Thyroid gland (tissue), 4 donors: ENCODE measurements around the gene ZBTB7C. TPM values are rescaled to one million over a fixed set of nuclear protein-coding genes. Genes with fewer than 3 reads are reported as not detected.
A peak's percentile ranks its signal among the peaks of the same experiment; 100 is the strongest.

Experiments used
- DNase-seq, 2 donors: peaks; one replicate each; pipeline ENCODE4 v3.0.0-alpha.2; 2019
- H3K27ac ChIP-seq, 3 donors: fragments of 200-600 bp; sonication (generic); 1 replicate in 2 of 3; 2 replicates in 1 of 3; pipeline ENCODE4 v1.5.1; 2016 to 2019; ENCODE audit warnings: mild to moderate bottlenecking in 1 of 3, moderate library complexity in 1 of 3
- H3K27me3 ChIP-seq: fragments of 200-600 bp; sonication (generic); one replicate; pipeline ENCODE4 v1.5.1; 2019
- H3K36me3 ChIP-seq, 2 donors: fragments of 200-600 bp; sonication (generic); one replicate each; pipeline ENCODE4 v1.5.1; 2016 to 2019
- H3K4me1 ChIP-seq, 2 donors: fragments of 200-600 bp; sonication (generic); one replicate each; pipeline ENCODE4 v1.5.1; 2017 to 2019
- H3K4me3 ChIP-seq, 3 donors: fragments of 200-600 bp; sonication (generic); replicated peaks in 1 of 3; 1 replicate in 2 of 3; 2 replicates in 1 of 3; pipeline ENCODE4 v1.5.1; 2016; ENCODE audit warnings: mild to moderate bottlenecking in 1 of 3
- H3K9me3 ChIP-seq: fragments of 200-600 bp; sonication (generic); one replicate; pipeline ENCODE4 v1.5.1; 2017
- CTCF ChIP-seq, 6 experiments: fragments of 200-600 bp in 3 of 6; fragments of 450-650 bp in 3 of 6; sonication (generic) in 3 of 6; IDR thresholded peaks; one replicate each; pipeline ENCODE4 v1.5.1; 2016 to 2019; ENCODE audit warnings: antibody characterized with exemption in 6 of 6, mild to moderate bottlenecking in 2 of 6, inconsistent platforms in 1 of 6, moderate library complexity in 1 of 6
- POLR2A ChIP-seq, 2 donors: fragments of 450-650 bp; IDR thresholded peaks; one replicate each; pipeline ENCODE4 v1.6.1; 2017; ENCODE audit warnings: antibody characterized with exemption in 2 of 2, mild to moderate bottlenecking in 2 of 2, moderate library complexity in 1 of 2
- WGBS, 2 donors: methylation state at CpG; one replicate each; pipeline ENCODE4 v1.1.5; 2017; 5-methylcytosine and 5-hydroxymethylcytosine counted together
- intact Hi-C: fragments of 100-400 bp; cut with DNase I; formaldehyde crosslinking; loops from one replicate; pipeline ENCODE4 v1.15.1; 2023
- total RNA-seq, 4 donors: library from RNA; depleted of rRNA; stranded (reverse); fragments of >200 nt; gene quantifications; one replicate each; pipeline ENCODE4 v1.2.3, GENCODE V29; 2016

The ZBTB7C gene
- total RNA-seq, 4 donors from 2014 or later, result 41.7 to 66.7 (median 49.5) TPM

DNA sequence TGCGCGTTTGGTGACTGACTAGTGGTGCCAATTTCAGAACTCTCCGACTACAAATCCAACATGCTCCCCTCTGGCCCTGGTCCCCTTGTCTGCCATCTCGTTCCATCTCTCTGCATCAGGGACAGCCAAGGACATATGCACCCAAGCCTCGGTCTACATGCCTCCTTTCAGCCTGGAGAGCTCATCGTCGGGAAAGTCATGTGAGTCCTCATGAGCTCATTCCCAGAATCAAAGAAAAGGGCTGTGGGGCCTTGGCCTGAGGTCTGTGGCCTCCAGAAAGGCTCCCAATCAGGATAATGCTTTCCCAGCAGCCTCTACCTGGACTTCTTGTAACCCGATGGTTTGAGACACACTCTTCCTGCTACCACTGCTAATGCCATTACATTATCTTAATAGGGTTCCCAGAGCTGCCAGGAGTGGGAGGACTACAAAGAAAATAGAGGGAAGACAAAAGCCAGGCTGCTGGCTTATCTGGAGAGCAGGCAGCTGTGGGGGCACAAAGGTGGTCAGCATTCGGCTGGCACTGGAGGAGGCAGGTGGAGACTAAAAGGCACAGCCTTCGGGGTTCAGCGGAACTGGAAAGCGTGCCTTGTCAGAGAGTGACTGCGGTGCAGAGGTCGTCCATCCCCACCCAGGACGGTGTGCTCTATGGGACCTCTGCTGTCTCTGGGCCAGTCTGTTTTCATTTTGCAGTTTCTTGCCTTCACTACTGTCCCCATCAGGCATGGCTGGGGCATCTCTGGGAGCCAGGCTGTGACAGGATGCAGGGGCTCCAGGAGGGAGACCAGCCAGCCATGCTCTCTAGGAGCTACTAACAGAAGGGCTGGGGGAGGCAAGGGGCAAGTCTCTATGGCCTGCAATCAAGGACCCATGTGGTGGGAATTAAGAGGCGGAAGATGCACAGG, 374.3 kb downstream of the ZBTB7C start:
- Histone ChIP-seq H3K4me1 (peaks cover 48 to 68% of the 10 kb centered on the region in 2 donors), H3K4me3 (no peak overlapping the region), H3K27me3 (no peaks in the 10 kb centered on the region), H3K9me3 (no peaks in the 10 kb centered on the region), H3K36me3 (no peaks in the 10 kb centered on the region), H3K27ac (peak overlapping the region; percentile 65 to 85 (median 81))
- WGBS, 2 donors, result 77 to 85% methylated on average over 16 of the region's 16 CpGs
- intact Hi-C loops, result loop anchor here (5.0 to 10.0 kb wide), 3 partner anchors 190 to 382 kb away; no protein-coding TSS in a partner anchor
- TF ChIP-seq CTCF (IDR thresholded peaks at IDR 0.05), result no peak
- TF ChIP-seq POLR2A (IDR thresholded peaks at IDR 0.05), result no peak
- peak; percentile 34 to 35 for DNase-seq

- Histone ChIP-seq H3K4me3 (no peak overlapping the region), H3K9me3 (no peaks in the 10 kb centered on the region), H3K27ac (peak overlapping the region in 2 of 3 donors; percentile 65 to 85), H3K27me3 (no peaks in the 10 kb centered on the region), H3K36me3 (peaks cover 0 to 6% of the 10 kb centered on the region in 2 donors), H3K4me1 (peaks cover 41 to 63% of the 10 kb centered on the region in 2 donors)
- DNase-seq, result no peak
- WGBS, 2 donors, result 74 to 79% methylated on average over 9 of the region's 9 CpGs
- intact Hi-C loops, result loop anchor here (10.0 kb wide), 2 partner anchors 191 to 301 kb away; no protein-coding TSS in a partner anchor
- TF ChIP-seq CTCF (IDR thresholded peaks at IDR 0.05), result no peak
- no peak for TF ChIP-seq POLR2A (IDR thresholded peaks at IDR 0.05)
Observed at GRCh38 chr18:48033790-48034650, 375.2 kb downstream of the ZBTB7C start.

- peaks cover 0 to 6% of the 10 kb centered on the region in 2 donors for H3K36me3 ChIP-seq
- TF ChIP-seq CTCF (IDR thresholded peaks at IDR 0.05) (no peak), POLR2A (IDR thresholded peaks at IDR 0.05) (no peak)
- H3K4me1 ChIP-seq, result peaks cover 39 to 63% of the 10 kb centered on the region in 2 donors
- WGBS, 2 donors, result 90 to 98% methylated on average over 3 of the region's 3 CpGs
- DNase-seq, result no peak
- H3K27me3 ChIP-seq, result no peaks in the 10 kb centered on the region
- H3K4me3 ChIP-seq, result no peak overlapping the region
- no peaks in the 10 kb centered on the region for H3K9me3 ChIP-seq
- intact Hi-C loops, result loop anchor here (10.0 kb wide), 2 partner anchors 192 to 302 kb away; no protein-coding TSS in a partner anchor
- H3K27ac ChIP-seq, result peak overlapping the region in 2 of 3 donors; percentile 65 to 85
Observed at GRCh38 chr18:48032876-48033789, 376.1 kb downstream of the ZBTB7C start.

DNA sequence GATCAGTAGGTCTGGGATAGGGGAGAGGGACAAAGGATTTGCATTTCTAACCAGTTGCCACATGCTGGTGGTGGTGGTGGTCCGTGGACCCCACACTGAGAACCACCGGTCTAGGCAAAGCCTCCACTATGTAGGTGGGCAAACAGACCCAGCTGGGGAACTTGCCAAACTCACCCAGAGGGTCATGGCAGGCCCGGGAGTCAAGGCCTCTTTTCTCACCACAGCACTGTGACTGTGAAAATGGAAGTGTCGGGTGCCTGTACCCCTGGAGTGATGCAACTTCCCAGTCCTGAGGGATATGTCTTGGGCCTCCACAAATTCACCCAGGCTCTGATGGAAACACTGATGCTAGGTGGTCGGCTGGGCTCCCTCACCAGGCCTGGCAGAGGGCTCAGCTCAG, 377.5 kb downstream of the ZBTB7C start:
- no peak for DNase-seq
- H3K27me3 ChIP-seq, result no peaks in the 10 kb centered on the region
- WGBS, 2 donors, result 72 to 77% methylated on average over 5 of the region's 5 CpGs
- peaks cover 39 to 63% of the 10 kb centered on the region in 2 donors for H3K4me1 ChIP-seq
- TF ChIP-seq CTCF (IDR thresholded peaks at IDR 0.05) (no peak), POLR2A (IDR thresholded peaks at IDR 0.05) (no peak)
- no peak overlapping the region for H3K4me3 ChIP-seq
- no peaks in the 10 kb centered on the region for H3K9me3 ChIP-seq
- peaks cover 0 to 6% of the 10 kb centered on the region in 2 donors for H3K36me3 ChIP-seq
- H3K27ac ChIP-seq, result peak overlapping the region in 2 of 3 donors; percentile 6 to 57
- intact Hi-C loops, result loop anchor here (10.0 kb wide), 2 partner anchors 193 to 303 kb away; no protein-coding TSS in a partner anchor
